Heart left ventricle (tissue), 16 donors: ENCODE data around the gene AKT1. TPM values are rescaled to one million over a fixed set of nuclear protein-coding genes. Genes with fewer than 3 reads are reported as not detected.

Experiments used
- ATAC-seq, 4 donors: fragments of 200-7000 bp; cut with Tn5 transposase; one replicate each; pipeline ENCODE4 v1.9.1; 2020 to 2022; ENCODE audit warnings: moderate library complexity in 4 of 4, mild to moderate bottlenecking in 3 of 4, moderate number of reproducible peaks in 1 of 4
- DNase-seq, 5 donors: peaks; one replicate each; pipeline ENCODE4 v3.0.0-alpha.2; 2020
- H3K27ac ChIP-seq, 12 donors: fragments of 200-600 bp; sonication (generic) in 4 of 12; one replicate each; pipeline versions ENCODE4 v1.5.0 to v1.8.0; 2016 to 2022; ENCODE audit warnings: mild to moderate bottlenecking in 2 of 12
- H3K27me3 ChIP-seq, 9 donors: fragments of 200-600 bp; sonication (generic) in 2 of 9; one replicate each; pipeline versions ENCODE4 v1.5.1 to v1.8.0; 2016 to 2022; ENCODE audit warnings: mild to moderate bottlenecking in 3 of 9
- H3K36me3 ChIP-seq, 9 donors: fragments of 200-600 bp; sonication (generic) in 2 of 9; one replicate each; pipeline versions ENCODE4 v1.5.0 to v1.8.0; 2018 to 2022; ENCODE audit warnings: mild to moderate bottlenecking in 2 of 9
- H3K4me1 ChIP-seq, 12 donors: fragments of 200-600 bp; sonication (generic) in 4 of 12; one replicate each; pipeline versions ENCODE4 v1.5.0 to v1.8.0; 2016 to 2022; ENCODE audit warnings: mild to moderate bottlenecking in 3 of 12
- H3K4me3 ChIP-seq, 12 donors: fragments of 200-600 bp; sonication (generic) in 4 of 12; one replicate each; pipeline versions ENCODE4 v1.5.0 to v1.8.0; 2017 to 2022; ENCODE audit warnings: mild to moderate bottlenecking in 9 of 12, moderate library complexity in 4 of 12
- H3K9me3 ChIP-seq, 12 donors: fragments of 200-600 bp; sonication (generic) in 4 of 12; one replicate each; pipeline versions ENCODE4 v1.5.0 to v1.8.0; 2016 to 2022; ENCODE audit warnings: mild to moderate bottlenecking in 1 of 12
- POLR2A ChIP-seq, 2 donors: fragments of 450-650 bp; IDR thresholded peaks; one replicate each; pipeline ENCODE4 v1.6.1; 2017; ENCODE audit warnings: antibody characterized with exemption in 2 of 2, mild to moderate bottlenecking in 2 of 2, moderate library complexity in 2 of 2
- WGBS, 4 donors: extraction: QIAGEN DNeasy Blood & Tissue Kit in 2 of 4; methylation state at CpG; one replicate each; pipeline versions ENCODE4 v1.1.5 to v1.1.7; 2013 to 2018; 5-methylcytosine and 5-hydroxymethylcytosine counted together
- intact Hi-C, 10 donors: fragments of 100-400 bp; cut with DNase I; formaldehyde crosslinking; loops; one replicate each; pipeline versions ENCODE4 v1.11.1 to v1.14.2; 2022
- polyA plus RNA-seq, 2 donors: library from polyadenylated mRNA; stranded (reverse); fragments of 200-250 nt; gene quantifications; one replicate each; pipeline ENCODE4 v1.2.3, GENCODE V29; 2013
- total RNA-seq, 9 donors: library from RNA; depleted of rRNA in 2 of 9; stranded (reverse); fragments of >200 nt in 2 of 9; fragmentation: NEBNext Ultra II Directional in 3 of 9; extraction: Animal tissue kit (Norgen Biotek cat#: 25700) in 3 of 9; gene quantifications; one replicate each; pipeline versions ENCODE4 v1.1.0 to v1.2.4, GENCODE V29; 2016 to 2023
- TF ChIP-seq, protein P1 (sequence below), 12 donors: fragments of 200-600 bp; sonication (generic) in 4 of 12; IDR thresholded peaks; one replicate each; pipeline versions ENCODE4 v1.5.0 to v1.8.0; 2018 to 2022; ENCODE audit warnings: antibody characterized with exemption in 12 of 12, mild to moderate bottlenecking in 5 of 12
- donor health status: ischemic (EF 13 %, LVEDD 7.1; RV severe dilation, severe dysfunction).
- donor health status: healthy with polysubstance abuse.
- donor health status: DM: no; HTN: yes; CAD: no.
- donor health status: DM: no; HTN: no; CAD: no.
- donor health status: ischemic (EF 25% LVEDD 6.9; RV normal size, moderate dysfunction).
- donor health status: ischemic (EF 25% LVEDD 5.7; RV mildly dilated, moderate dysfunction).
- donor health status: healthy.
- donor health status: DM: yes; HTN: yes; CAD: no.
- donor health status: ischemic (EF 35%, LVEDD 5.7; RV mildly dilated, moderate dysfunction).
- donor health status: nonischemic (EF 11% LVEDD 7.7; RV severe dilation, severe dysfunction).
- donor health status: DM: yes; HTN: yes; CAD: no.
- donor health status: PGD.
- donor health status: ischemic (EF 29% LVEDD 5.4; RV normal size, mild dysfunction).
- donor health status: nonischemic (EF 23%, LVEDD 6.1; RV moderate dilation, normal function).

Gene AKT1
- total and polyA plus RNA-seq, 11 donors: 108 to 173 (median 135) TPM

DNA sequence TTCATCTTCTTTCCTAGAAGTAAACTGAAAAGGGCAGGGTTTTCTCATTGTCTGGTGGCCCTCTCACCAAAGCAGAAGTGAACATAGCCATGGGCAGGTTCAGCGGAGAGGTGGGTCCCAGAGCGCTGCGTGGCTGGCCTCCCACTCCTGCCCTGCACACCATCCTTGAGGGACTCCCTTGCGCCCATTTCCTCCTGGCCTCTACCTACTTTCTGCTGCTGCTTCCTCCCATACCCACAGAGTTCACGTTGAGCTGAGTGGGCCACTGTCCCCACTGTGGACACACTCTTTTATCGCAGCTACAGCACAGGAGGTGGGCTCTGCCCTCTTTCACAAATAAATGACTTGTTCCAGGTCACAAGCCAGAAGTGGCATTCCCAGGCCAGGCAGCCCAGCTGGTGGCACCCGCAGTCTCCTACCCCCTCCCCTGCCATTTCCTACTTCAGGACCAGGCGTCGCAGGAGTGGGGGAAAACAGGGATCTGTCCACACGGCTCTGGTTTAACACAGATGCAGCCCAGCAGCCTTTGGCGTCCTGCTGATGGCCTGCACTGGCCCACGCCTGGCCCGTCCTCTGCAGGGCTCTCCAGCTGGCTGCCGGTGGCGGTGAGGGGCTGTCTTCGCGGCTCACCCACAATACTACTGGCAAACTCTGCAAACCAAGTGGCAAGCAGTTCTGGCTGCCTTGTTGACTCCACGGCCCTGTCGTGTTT is 37.7 kb downstream of the AKT1 start:
- peaks cover 0 to 68% (median 53%) of the 10 kb centered on the region in 9 donors for H3K36me3 ChIP-seq
- ATAC-seq: no peak
- WGBS, 4 donors: 88 to 92% (median 90%) methylated on average over 17 to 19 of the region's 19 CpGs
- peaks cover 0 to 24% (median 18%) of the 10 kb centered on the region in 12 donors for H3K4me1 ChIP-seq
- DNase-seq: peak in 1 of 5 donors; percentile 18
- no peak overlapping the region for H3K27ac ChIP-seq
- TF ChIP-seq, protein P1, sequence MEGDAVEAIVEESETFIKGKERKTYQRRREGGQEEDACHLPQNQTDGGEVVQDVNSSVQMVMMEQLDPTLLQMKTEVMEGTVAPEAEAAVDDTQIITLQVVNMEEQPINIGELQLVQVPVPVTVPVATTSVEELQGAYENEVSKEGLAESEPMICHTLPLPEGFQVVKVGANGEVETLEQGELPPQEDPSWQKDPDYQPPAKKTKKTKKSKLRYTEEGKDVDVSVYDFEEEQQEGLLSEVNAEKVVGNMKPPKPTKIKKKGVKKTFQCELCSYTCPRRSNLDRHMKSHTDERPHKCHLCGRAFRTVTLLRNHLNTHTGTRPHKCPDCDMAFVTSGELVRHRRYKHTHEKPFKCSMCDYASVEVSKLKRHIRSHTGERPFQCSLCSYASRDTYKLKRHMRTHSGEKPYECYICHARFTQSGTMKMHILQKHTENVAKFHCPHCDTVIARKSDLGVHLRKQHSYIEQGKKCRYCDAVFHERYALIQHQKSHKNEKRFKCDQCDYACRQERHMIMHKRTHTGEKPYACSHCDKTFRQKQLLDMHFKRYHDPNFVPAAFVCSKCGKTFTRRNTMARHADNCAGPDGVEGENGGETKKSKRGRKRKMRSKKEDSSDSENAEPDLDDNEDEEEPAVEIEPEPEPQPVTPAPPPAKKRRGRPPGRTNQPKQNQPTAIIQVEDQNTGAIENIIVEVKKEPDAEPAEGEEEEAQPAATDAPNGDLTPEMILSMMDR (IDR thresholded peaks at IDR 0.05): no peak
- TF ChIP-seq POLR2A (IDR thresholded peaks at IDR 0.05): no peak
- H3K4me3 ChIP-seq: no peak overlapping the region
- intact Hi-C loops: no loop called here
- no peaks in the 10 kb centered on the region for H3K27me3 ChIP-seq
- no peaks in the 10 kb centered on the region for H3K9me3 ChIP-seq

DNA sequence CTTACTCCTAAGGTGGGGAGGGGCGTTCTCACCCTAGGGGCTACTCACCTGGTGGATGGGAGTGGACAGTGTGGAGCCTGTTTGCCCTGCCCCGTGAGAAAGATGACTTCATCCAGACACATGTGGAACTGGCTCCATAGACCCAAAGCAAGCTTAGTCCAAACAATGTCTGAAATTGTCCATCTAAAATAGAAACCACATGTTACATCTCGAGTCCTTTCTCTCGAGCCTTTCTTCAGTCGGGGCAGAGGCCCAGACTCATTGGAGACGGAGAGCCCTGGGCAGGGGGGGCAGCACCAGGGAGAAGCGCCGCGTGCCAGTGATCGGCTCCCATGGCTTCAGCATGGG is 38.3 kb downstream of the AKT1 start:
- TF ChIP-seq, protein P1 (IDR thresholded peaks at IDR 0.05): no peak
- no peak for TF ChIP-seq POLR2A (IDR thresholded peaks at IDR 0.05)
- Histone ChIP-seq H3K9me3 (no peaks in the 10 kb centered on the region), H3K27me3 (no peaks in the 10 kb centered on the region), H3K27ac (no peak overlapping the region), H3K4me3 (no peak overlapping the region), H3K36me3 (peaks cover 0 to 66% (median 50%) of the 10 kb centered on the region in 9 donors), H3K4me1 (peaks cover 0 to 26% (median 19%) of the 10 kb centered on the region in 12 donors)
- no peak for ATAC-seq
- no peak for DNase-seq
- 80 to 86% (median 83%) methylated on average over 10 of the region's 10 CpGs for WGBS, 4 donors
- intact Hi-C loops: no loop called here

DNA sequence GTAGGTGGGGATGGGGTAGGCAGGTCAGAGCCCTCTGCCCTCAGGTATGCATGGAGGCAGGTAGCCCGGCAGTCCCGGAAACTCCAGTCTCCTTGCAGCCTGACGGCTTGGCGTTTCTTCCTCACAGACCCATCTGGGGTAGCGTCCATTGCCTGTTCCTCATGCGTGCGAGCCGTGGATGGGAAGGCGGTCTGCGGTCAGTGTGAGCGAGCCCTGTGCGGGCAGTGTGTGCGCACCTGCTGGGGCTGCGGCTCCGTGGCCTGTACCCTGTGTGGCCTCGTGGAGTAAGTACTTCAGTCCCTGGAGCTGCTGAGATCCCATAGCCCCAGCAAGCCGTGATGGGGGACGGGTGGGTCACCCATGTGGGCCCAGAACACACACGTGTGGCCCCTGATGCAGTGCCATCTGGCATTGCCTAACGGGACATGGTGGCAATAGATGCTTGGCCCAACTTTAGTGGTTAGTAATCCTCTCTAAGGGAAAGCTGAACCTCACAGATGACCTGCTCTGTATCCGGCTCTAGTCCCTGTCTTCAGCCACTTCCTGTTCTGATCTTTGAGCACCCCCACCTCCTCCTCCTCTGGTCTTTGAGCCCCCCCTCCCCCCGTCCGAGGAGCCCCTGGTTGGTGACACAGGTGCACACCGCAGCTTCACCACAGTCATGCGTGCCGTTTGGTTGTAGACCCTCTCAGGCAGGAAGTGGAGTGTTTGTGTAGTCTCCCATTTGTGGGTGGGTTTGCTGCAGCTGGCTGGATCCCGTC is 38.9 kb downstream of the AKT1 start:
- intact Hi-C loops: no loop called here
- Histone ChIP-seq H3K9me3 (no peaks in the 10 kb centered on the region), H3K27me3 (no peaks in the 10 kb centered on the region), H3K36me3 (peaks cover 0 to 62% (median 48%) of the 10 kb centered on the region in 9 donors), H3K27ac (no peak overlapping the region), H3K4me1 (peaks cover 0 to 30% (median 23%) of the 10 kb centered on the region in 12 donors), H3K4me3 (no peak overlapping the region)
- DNase-seq: peak in 1 of 5 donors; percentile 22
- WGBS, 4 donors: 78 to 90% (median 87%) methylated on average over 16 to 27 of the region's 27 CpGs
- no peak for ATAC-seq
- no peak for TF ChIP-seq POLR2A (IDR thresholded peaks at IDR 0.05)
- TF ChIP-seq, protein P1 (IDR thresholded peaks at IDR 0.05): no peak

DNA sequence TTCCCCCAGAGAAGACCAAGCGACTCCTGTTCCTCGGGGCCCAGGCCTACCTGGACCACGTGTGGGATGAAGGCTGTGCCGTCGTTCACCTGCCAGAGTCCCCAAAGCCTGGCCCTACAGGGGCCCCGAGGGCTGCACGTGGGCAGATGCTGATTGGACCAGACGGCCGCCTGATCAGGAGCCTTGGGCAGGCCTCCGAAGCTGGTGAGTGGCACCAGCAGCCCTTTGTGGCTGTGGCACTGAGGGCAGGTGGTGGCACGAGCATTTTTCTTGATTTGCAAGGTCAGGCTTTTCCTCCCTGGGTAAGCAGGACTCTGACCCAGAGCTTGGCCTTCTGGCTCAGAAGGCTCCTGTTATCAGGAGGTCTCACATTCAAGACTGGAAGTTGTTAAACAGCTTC is 39.9 kb downstream of the AKT1 start:
- H3K4me1 ChIP-seq: peaks cover 0 to 30% (median 23%) of the 10 kb centered on the region in 12 donors
- peak in 1 of 5 donors; percentile 21 for DNase-seq
- intact Hi-C loops: no loop called here

More for the DNA sequence above, 39.9 kb downstream of the AKT1 start:
- no peak overlapping the region for H3K4me3 ChIP-seq
- no peak for ATAC-seq
- WGBS, 4 donors: 83 to 88% (median 87%) methylated on average over 5 to 11 of the region's 11 CpGs
- no peak overlapping the region for H3K27ac ChIP-seq
- H3K27me3 ChIP-seq: no peaks in the 10 kb centered on the region
- no peak for TF ChIP-seq POLR2A (IDR thresholded peaks at IDR 0.05)
- TF ChIP-seq, protein P1 (IDR thresholded peaks at IDR 0.05): no peak
- no peaks in the 10 kb centered on the region for H3K9me3 ChIP-seq
- peaks cover 0 to 55% (median 46%) of the 10 kb centered on the region in 9 donors for H3K36me3 ChIP-seq
